ENCODE results near the gene TSHZ2.

- no peak for TF ChIP-seq CTCF (IDR thresholded peaks at IDR 0.05)
- TF ChIP-seq POLR2A (IDR thresholded peaks at IDR 0.05) = no peak
Observed at GRCh38 chr20:53524589-53525312, 552.6 kb downstream of the TSHZ2 start.

Measured in testis (tissue), 2 donors.